Measurements from ENCODE around the gene IL1RAPL1.

IL1RAPL1 gene

DNA sequence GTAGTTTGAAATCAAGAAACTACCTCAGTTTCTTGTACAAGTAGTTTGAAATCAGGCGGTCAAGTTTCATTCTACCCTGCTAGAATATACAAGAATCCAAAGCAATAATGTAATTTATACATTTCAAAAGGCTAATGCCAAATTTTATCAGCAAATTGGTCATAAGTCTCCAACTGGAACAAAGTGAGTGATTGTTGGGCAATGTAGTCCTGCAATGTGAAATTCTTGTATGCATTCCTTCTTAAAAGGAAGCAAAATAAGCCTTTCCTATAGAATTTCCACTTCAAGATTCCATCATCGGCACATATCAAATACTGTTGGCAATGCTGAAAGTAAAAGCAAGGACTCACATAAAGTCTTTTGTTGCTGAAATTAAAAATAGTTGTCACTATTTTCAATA, 334.9 kb downstream of the IL1RAPL1 start:
- no peak for DNase-seq (ENCODE audit: low read depth, low spot score)
- in situ Hi-C loops (cut with HindIII; ENCODE audit: low sequenced_read_pairs): no loop called here
- TF ChIP-seq, protein P1, sequence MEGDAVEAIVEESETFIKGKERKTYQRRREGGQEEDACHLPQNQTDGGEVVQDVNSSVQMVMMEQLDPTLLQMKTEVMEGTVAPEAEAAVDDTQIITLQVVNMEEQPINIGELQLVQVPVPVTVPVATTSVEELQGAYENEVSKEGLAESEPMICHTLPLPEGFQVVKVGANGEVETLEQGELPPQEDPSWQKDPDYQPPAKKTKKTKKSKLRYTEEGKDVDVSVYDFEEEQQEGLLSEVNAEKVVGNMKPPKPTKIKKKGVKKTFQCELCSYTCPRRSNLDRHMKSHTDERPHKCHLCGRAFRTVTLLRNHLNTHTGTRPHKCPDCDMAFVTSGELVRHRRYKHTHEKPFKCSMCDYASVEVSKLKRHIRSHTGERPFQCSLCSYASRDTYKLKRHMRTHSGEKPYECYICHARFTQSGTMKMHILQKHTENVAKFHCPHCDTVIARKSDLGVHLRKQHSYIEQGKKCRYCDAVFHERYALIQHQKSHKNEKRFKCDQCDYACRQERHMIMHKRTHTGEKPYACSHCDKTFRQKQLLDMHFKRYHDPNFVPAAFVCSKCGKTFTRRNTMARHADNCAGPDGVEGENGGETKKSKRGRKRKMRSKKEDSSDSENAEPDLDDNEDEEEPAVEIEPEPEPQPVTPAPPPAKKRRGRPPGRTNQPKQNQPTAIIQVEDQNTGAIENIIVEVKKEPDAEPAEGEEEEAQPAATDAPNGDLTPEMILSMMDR (IDR thresholded peaks at IDR 0.05; ENCODE audit: low read depth, low read length): no peak
- H3K4me3 ChIP-seq (ENCODE audit: low read depth, low read length): no peak overlapping the region

DNA sequence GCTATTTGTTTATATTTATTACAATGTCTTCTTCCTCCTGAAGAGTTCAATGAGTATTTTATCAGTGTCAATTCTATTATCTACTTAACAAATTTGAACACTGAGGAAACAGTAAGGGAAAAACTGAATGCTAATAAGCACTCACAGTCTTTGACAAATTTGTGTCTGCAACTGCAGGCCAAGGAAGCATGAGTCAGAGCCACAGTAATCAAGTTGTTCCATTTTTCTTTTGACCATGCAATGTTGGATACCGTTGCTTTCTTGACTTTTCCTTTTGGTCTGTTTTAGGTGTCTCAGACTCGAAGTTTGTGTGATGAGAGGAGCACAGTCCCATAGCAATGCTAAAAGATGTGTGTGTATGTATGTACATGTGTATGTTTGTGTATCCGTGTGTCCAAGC, 359.6 kb downstream of the IL1RAPL1 start:
- H3K4me3 ChIP-seq (ENCODE audit: low read depth, low read length): no peak overlapping the region
- peak; percentile 29 for DNase-seq (ENCODE audit: low read depth, low spot score)
- TF ChIP-seq, protein P1 (IDR thresholded peaks at IDR 0.05; ENCODE audit: low read depth, low read length): no peak
- in situ Hi-C loops (cut with HindIII; ENCODE audit: low sequenced_read_pairs): no loop called here

DNA sequence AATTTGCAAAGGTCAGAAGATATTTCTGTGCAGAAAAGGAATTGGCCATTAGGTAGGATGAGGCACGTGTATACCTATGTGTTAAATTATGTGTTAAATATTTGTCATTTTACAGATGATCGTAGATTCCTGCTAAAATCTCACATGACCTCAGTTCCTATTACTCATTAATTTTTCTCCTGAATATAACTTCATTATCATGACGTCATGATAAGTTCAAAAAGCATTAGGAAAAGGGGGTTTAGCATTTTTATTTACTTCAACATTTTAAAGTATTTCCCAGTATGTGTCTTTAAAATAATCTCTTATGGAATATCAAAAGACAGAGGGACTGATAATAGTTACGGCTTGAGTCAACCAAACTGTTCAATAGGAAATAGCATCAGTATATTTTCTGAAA, 372.8 kb downstream of the IL1RAPL1 start:
- in situ Hi-C loops (cut with HindIII; ENCODE audit: low sequenced_read_pairs): no loop called here
- no peak for DNase-seq (ENCODE audit: low read depth, low spot score)
- H3K4me3 ChIP-seq (ENCODE audit: low read depth, low read length): no peak overlapping the region
- TF ChIP-seq, protein P1 (IDR thresholded peaks at IDR 0.05; ENCODE audit: low read depth, low read length): no peak

DNA sequence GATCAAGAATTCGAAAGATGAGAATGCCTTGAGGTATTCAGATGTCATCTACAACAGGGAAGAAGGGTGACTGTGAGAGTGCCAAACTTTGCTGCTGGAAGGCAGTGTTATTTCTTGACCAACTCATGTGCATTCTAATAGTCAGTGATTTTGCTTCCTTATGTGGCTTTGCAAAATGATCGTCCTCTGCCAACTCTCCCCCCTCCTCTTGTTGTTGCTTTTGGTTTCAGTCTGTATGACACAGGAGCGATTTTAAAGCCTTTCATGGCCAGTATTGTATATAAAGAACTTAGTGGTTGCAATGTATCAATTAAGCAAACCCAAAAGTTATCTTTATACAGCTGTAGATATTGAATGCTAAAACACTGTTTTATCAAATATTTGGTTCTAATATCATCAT, 379.1 kb downstream of the IL1RAPL1 start:
- H3K4me3 ChIP-seq (ENCODE audit: low read depth, low read length): no peak overlapping the region
- TF ChIP-seq, protein P1 (IDR thresholded peaks at IDR 0.05; ENCODE audit: low read depth, low read length): no peak
- in situ Hi-C loops (cut with HindIII; ENCODE audit: low sequenced_read_pairs): no loop called here
- peak; percentile 7 for DNase-seq (ENCODE audit: low read depth, low spot score)

DNA sequence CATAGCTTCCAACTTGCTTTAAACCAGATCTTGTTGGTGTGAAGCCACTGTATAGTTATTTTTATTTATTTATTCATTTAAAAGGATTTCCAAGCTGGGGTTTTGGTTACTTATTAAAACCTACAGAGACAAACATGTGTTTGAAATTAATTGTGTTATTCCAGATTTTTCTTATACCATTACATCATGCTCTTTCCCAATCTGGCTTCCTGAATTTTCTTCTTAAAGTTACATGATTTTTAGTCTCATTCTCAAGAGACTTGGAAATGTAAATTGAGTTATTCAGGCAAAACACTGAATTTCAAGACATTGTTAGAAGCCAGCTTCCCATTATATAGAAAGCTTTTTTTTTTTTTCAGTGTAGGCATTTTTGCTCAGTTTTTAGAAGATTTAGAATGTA, 381.9 kb downstream of the IL1RAPL1 start:
- DNase-seq (ENCODE audit: low read depth, low spot score): no peak
- TF ChIP-seq, protein P1 (IDR thresholded peaks at IDR 0.05; ENCODE audit: low read depth, low read length): no peak
- in situ Hi-C loops (cut with HindIII; ENCODE audit: low sequenced_read_pairs): no loop called here
- no peak overlapping the region for H3K4me3 ChIP-seq (ENCODE audit: low read depth, low read length)

DNA sequence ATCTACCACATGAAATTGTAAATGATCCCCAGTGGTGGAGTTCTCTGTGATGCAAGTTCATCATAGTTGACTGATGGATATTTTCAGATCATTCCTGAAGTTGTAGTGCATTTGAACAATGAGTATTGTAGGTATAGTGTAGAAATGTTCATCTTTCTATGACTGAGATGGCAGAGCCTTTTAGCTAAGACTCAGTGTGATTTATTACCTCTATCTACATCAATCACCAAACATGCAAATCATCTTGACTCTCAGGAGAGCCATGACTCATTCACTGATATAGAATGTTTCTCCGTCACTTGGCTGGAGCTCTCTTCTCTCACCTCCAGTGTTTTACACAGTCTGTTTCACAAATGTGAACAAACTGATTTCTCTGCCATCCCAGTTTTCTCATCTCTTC, 392.6 kb downstream of the IL1RAPL1 start:
- no peak for DNase-seq (ENCODE audit: low read depth, low spot score)
- H3K4me3 ChIP-seq (ENCODE audit: low read depth, low read length): no peak overlapping the region
- in situ Hi-C loops (cut with HindIII; ENCODE audit: low sequenced_read_pairs): no loop called here
- TF ChIP-seq, protein P1 (IDR thresholded peaks at IDR 0.05; ENCODE audit: low read depth, low read length): no peak

DNA sequence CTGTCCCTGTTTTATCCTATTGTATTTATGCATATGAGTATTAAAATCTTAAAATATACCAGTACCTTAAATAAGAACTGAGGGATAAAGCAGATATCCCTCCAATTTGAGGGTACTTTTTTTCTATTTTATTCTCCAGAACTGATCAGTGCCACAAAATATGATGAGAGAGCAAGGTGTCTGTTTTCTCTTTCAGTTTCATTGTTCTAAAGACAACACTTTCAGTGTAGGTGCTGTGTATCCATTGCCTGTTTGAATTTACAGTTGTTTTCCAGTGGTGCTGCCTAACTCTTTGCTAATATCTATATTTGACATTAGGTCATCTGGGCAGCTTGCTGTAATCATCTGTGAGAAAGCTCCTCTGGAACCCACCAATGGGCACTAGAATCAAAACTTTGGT, 394.7 kb downstream of the IL1RAPL1 start:
- H3K4me3 ChIP-seq (ENCODE audit: low read depth, low read length): no peak overlapping the region
- DNase-seq (ENCODE audit: low read depth, low spot score): no peak
- TF ChIP-seq, protein P1 (IDR thresholded peaks at IDR 0.05; ENCODE audit: low read depth, low read length): no peak
- in situ Hi-C loops (cut with HindIII; ENCODE audit: low sequenced_read_pairs): no loop called here
